Neural progenitor cell (in vitro differentiated cells): Measurements from ENCODE around the gene DOCK3. TPM values are rescaled to one million over a fixed set of nuclear protein-coding genes. Genes with fewer than 3 reads are reported as not detected.
"Not testable (repeated sequence)": the region's sequence is repeated elsewhere in the genome, so short reads cannot be mapped to it uniquely, and the experiment has no call there.

ENCODE experiments used
- DNase-seq: peaks from one replicate; pipeline ENCODE4 v3.0.0-alpha.2; 2016; ENCODE audit warnings: low spot score
- H2AFZ ChIP-seq: fragments of 200-600 bp; sonication (generic); replicated peaks from 2 replicates; pipeline ENCODE4 v1.6.1; 2016; ENCODE audit warnings: antibody characterized with exemption
- H3F3A ChIP-seq: fragments of 200-600 bp; sonication (generic); 2 replicates; pipeline ENCODE4 v1.6.1; 2016; ENCODE audit warnings: antibody characterized with exemption, low read depth
- H3K27ac ChIP-seq: fragments of 200-600 bp; sonication (generic); 2 replicates; pipeline ENCODE4 v1.5.1; 2016; ENCODE audit warnings: mild to moderate bottlenecking
- H3K27me3 ChIP-seq: fragments of 200-600 bp; sonication (generic); 2 replicates; pipeline ENCODE4 v1.6.1; 2016; ENCODE audit warnings: mild to moderate bottlenecking, moderate library complexity
- H3K36me3 ChIP-seq: fragments of 200-600 bp; sonication (generic); 2 replicates; pipeline ENCODE4 v1.5.1; 2016
- H3K4me1 ChIP-seq: fragments of 200-600 bp; sonication (generic); 2 replicates; pipeline ENCODE4 v1.6.1; 2016; ENCODE audit warnings: mixed run types
- H3K4me2 ChIP-seq: fragments of 200-600 bp; sonication (generic); 2 replicates; pipeline ENCODE4 v1.6.1; 2016
- H3K4me3 ChIP-seq: fragments of 200-600 bp; sonication (generic); 2 replicates; pipeline ENCODE4 v1.5.1; 2016
- H3K79me2 ChIP-seq: fragments of 200-600 bp; sonication (generic); 2 replicates; pipeline ENCODE4 v1.6.1; 2016; ENCODE audit warnings: low read depth
- H3K9ac ChIP-seq: fragments of 200-600 bp; sonication (generic); 2 replicates; pipeline ENCODE4 v1.6.1; 2016
- H3K9me3 ChIP-seq: fragments of 200-600 bp; sonication (generic); 2 replicates; pipeline ENCODE4 v1.5.1; 2016; ENCODE audit warnings: low read depth
- H4K20me1 ChIP-seq: fragments of 200-600 bp; sonication (generic); 2 replicates; pipeline ENCODE4 v1.6.1; 2016; ENCODE audit warnings: low read depth
- H3K27ac Mint-ChIP-seq: 3 replicates; pipeline ENCODE4 v1.8.0; 2021; ENCODE audit warnings: mixed read lengths
- H3K27me3 Mint-ChIP-seq: 2 replicates; pipeline ENCODE4 v1.8.0; 2022; ENCODE audit warnings: low read depth, mild to moderate bottlenecking, inconsistent platforms, moderate library complexity, mixed read lengths; ENCODE audit not compliant: insufficient read depth
- H3K36me3 Mint-ChIP-seq: 3 replicates; pipeline ENCODE4 v1.8.0; 2021; ENCODE audit warnings: mixed read lengths
- H3K4me1 Mint-ChIP-seq: 3 replicates; pipeline ENCODE4 v1.8.0; 2021; ENCODE audit warnings: mixed read lengths
- H3K4me3 Mint-ChIP-seq: 3 replicates; pipeline ENCODE4 v1.8.0; 2021; ENCODE audit warnings: mild to moderate bottlenecking, moderate library complexity, mixed read lengths
- H3K9me3 Mint-ChIP-seq: 3 replicates; pipeline ENCODE4 v1.8.0; 2020; ENCODE audit warnings: mixed read lengths
- CTCF ChIP-seq: fragments of 200-600 bp; sonication (generic); IDR thresholded peaks from 2 replicates; pipeline ENCODE4 v1.5.1; 2017; ENCODE audit warnings: antibody characterized with exemption, mild to moderate bottlenecking
- EZH2 ChIP-seq: fragments of 200-600 bp; sonication (generic); IDR thresholded peaks from 2 replicates; pipeline ENCODE4 v1.6.1; 2017; ENCODE audit warnings: antibody characterized with exemption, mild to moderate bottlenecking, moderate library complexity
- EZH2phosphoT487 ChIP-seq: fragments of 200-600 bp; sonication (generic); IDR thresholded peaks from 2 replicates; pipeline ENCODE4 v1.6.1; 2017; ENCODE audit warnings: antibody characterized with exemption
- total RNA-seq: library from RNA; depleted of rRNA; stranded (reverse); fragments of >200 nt; gene quantifications from 2 replicates; pipeline ENCODE4 v1.2.3, GENCODE V29; 2015; ENCODE audit warnings: low replicate concordance

The DOCK3 gene
- total RNA-seq, 1 donor from 2014 or later, result 10.7 TPM

- Histone ChIP-seq H4K20me1 (no peaks in the 10 kb centered on the region), H3K27ac (no peak overlapping the region), H3K79me2 (no peaks in the 10 kb centered on the region), H3K4me2 (no peak overlapping the region), H3K9ac (no peak overlapping the region), H3K36me3 (peaks cover 13% of the 10 kb centered on the region), H2AFZ (no peak overlapping the region), H3K9me3 (peaks cover 5% of the 10 kb centered on the region), H3K27me3 (no peaks in the 10 kb centered on the region), H3K4me1 (no peaks in the 10 kb centered on the region), H3K4me3 (no peak overlapping the region), H3F3A (no peaks in the 10 kb centered on the region)
- no peak for DNase-seq
- Mint-ChIP-seq H3K4me1 (no peaks in the 10 kb centered on the region), H3K9me3 (peaks cover 9% of the 10 kb centered on the region), H3K36me3 (peaks cover 19% of the 10 kb centered on the region), H3K27me3 (no peaks in the 10 kb centered on the region), H3K4me3 (no peak overlapping the region), H3K27ac (no peak overlapping the region)
- TF ChIP-seq EZH2phosphoT487 (no peak), EZH2 (no peak), CTCF (no peak)
These were observed 569.2 kb downstream of the DOCK3 start for GRCh38 chr3:51243924-51244323.

GRCh38 chr3:51245867-51246266, 571.1 kb downstream of the DOCK3 start:
- H3K4me3 Mint-ChIP-seq, result no peak overlapping the region
- Histone ChIP-seq H3K36me3 (peaks cover 13% of the 10 kb centered on the region), H3K27ac (no peak overlapping the region), H3K9me3 (peaks cover 5% of the 10 kb centered on the region), H3K79me2 (no peaks in the 10 kb centered on the region), H3K4me1 (no peaks in the 10 kb centered on the region), H3K4me3 (no peak overlapping the region), H3K9ac (no peak overlapping the region), H3K4me2 (no peak overlapping the region), H3F3A (no peaks in the 10 kb centered on the region), H4K20me1 (no peaks in the 10 kb centered on the region), H3K27me3 (no peaks in the 10 kb centered on the region), H2AFZ (no peak overlapping the region)
- H3K9me3 Mint-ChIP-seq, result peaks cover 13% of the 10 kb centered on the region
- DNase-seq, result no peak
- H3K27ac Mint-ChIP-seq, result no peak overlapping the region
- TF ChIP-seq EZH2phosphoT487, result no peak
- H3K4me1 Mint-ChIP-seq, result no peaks in the 10 kb centered on the region
- H3K27me3 Mint-ChIP-seq, result peaks cover 3% of the 10 kb centered on the region
- peaks cover 21% of the 10 kb centered on the region for H3K36me3 Mint-ChIP-seq

GRCh38 chr3:51257870-51258269, 583.1 kb downstream of the DOCK3 start:
- no peak for TF ChIP-seq CTCF
- no peak for TF ChIP-seq EZH2
- no peak for TF ChIP-seq EZH2phosphoT487
- DNase-seq, result no peak
- Histone ChIP-seq H3K4me2 (no peak overlapping the region), H3K36me3 (no peaks in the 10 kb centered on the region), H4K20me1 (no peaks in the 10 kb centered on the region), H3K27me3 (no peaks in the 10 kb centered on the region), H3K27ac (no peak overlapping the region), H3K4me1 (peaks cover 5% of the 10 kb centered on the region), H3K4me3 (no peak overlapping the region), H3K9me3 (no peaks in the 10 kb centered on the region), H3K9ac (no peak overlapping the region), H2AFZ (no peak overlapping the region), H3F3A (no peaks in the 10 kb centered on the region), H3K79me2 (no peaks in the 10 kb centered on the region)
- peaks cover 6% of the 10 kb centered on the region for H3K4me1 Mint-ChIP-seq
- H3K36me3 Mint-ChIP-seq, result peaks cover 9% of the 10 kb centered on the region
- peaks cover 5% of the 10 kb centered on the region for H3K27me3 Mint-ChIP-seq
- H3K27ac Mint-ChIP-seq, result no peak overlapping the region
- peaks cover 5% of the 10 kb centered on the region for H3K9me3 Mint-ChIP-seq
- no peak overlapping the region for H3K4me3 Mint-ChIP-seq

- not testable (repeated sequence) for H3K4me1 ChIP-seq, DNase-seq, H2AFZ ChIP-seq, H3K36me3 ChIP-seq, H3K9me3 ChIP-seq, H3F3A ChIP-seq, H3K27me3 Mint-ChIP-seq, H3K27ac Mint-ChIP-seq, H3K9ac ChIP-seq, H4K20me1 ChIP-seq, H3K27me3 ChIP-seq, H3K4me3 ChIP-seq, H3K4me3 Mint-ChIP-seq, H3K4me1 Mint-ChIP-seq, H3K27ac ChIP-seq, H3K79me2 ChIP-seq, H3K4me2 ChIP-seq
- Mint-ChIP-seq H3K9me3 (peaks cover 27% of the 10 kb centered on the region), H3K36me3 (peaks cover 17% of the 10 kb centered on the region)
These were observed 589.4 kb downstream of the DOCK3 start for GRCh38 chr3:51264166-51264565.
